Testis (tissue), 2 donors: ENCODE measurements around the gene PRIM1.

Experiments used
- CTCF ChIP-seq, 3 experiments: fragments of 450-650 bp in 2 of 3; fragments of 200-600 bp in 1 of 3; sonication (generic) in 1 of 3; IDR thresholded peaks; one replicate each; pipeline ENCODE4 v1.5.1; 2016 to 2019; ENCODE audit warnings: antibody characterized with exemption in 3 of 3, mild to moderate bottlenecking in 2 of 3, moderate library complexity in 1 of 3
- POLR2A ChIP-seq: fragments of 450-650 bp; IDR thresholded peaks from one replicate; pipeline ENCODE4 v1.6.1; 2017; ENCODE audit warnings: antibody characterized with exemption, mild to moderate bottlenecking, moderate library complexity

DNA sequence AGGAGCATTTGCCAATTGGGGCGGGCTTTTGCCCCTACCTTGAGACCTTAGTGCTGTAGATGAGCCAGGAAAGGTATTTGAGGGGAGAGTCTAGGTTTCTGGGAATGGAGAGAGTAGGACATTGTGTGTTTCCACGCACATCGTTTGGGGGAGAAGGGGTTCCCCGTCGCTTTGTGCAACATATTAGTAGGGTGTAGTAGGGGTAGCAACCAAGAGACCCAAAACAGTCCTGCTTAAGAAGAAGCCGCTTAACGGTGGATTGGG lies 63.3 kb downstream of the PRIM1 start:
- TF ChIP-seq CTCF (IDR thresholded peaks at IDR 0.05) = no peak
- TF ChIP-seq POLR2A = no peak
